Upper lobe of right lung (tissue), 1 donor: ENCODE measurements around the gene CLEC5A. TPM values are rescaled to one million over a fixed set of nuclear protein-coding genes. Genes with fewer than 3 reads are reported as not detected.
A peak's percentile ranks its signal among the peaks of the same experiment; 100 is the strongest.

Experiments
- ATAC-seq: fragments of 200-7000 bp; cut with Tn5 transposase; one replicate; pipeline ENCODE4 v1.9.1; 2020; ENCODE audit warnings: mild to moderate bottlenecking, moderate library complexity
- DNase-seq: peaks from one replicate; pipeline ENCODE4 v3.0.0-alpha.2; 2020
- H3K27ac ChIP-seq: fragments of 200-600 bp; one replicate; pipeline ENCODE4 v1.8.0; 2022
- H3K27me3 ChIP-seq: fragments of 200-600 bp; one replicate; pipeline ENCODE4 v1.8.0; 2022; ENCODE audit warnings: mild to moderate bottlenecking
- H3K36me3 ChIP-seq: fragments of 200-600 bp; one replicate; pipeline ENCODE4 v1.8.0; 2022
- H3K4me1 ChIP-seq: fragments of 200-600 bp; one replicate; pipeline ENCODE4 v1.8.0; 2022
- H3K4me3 ChIP-seq: fragments of 200-600 bp; one replicate; pipeline ENCODE4 v1.8.0; 2022; ENCODE audit warnings: mild to moderate bottlenecking
- H3K9me3 ChIP-seq: fragments of 200-600 bp; one replicate; pipeline ENCODE4 v1.8.0; 2022
- CTCF ChIP-seq: fragments of 200-600 bp; IDR thresholded peaks from one replicate; pipeline ENCODE4 v1.8.0; 2022; ENCODE audit warnings: antibody characterized with exemption
- intact Hi-C: fragments of 100-400 bp; cut with DNase I; formaldehyde crosslinking; loops from one replicate; pipeline ENCODE4 v1.11.0; 2022
- total RNA-seq: library from RNA; stranded (reverse); fragmentation: NEBNext Ultra II Directional; extraction: Animal tissue kit (Norgen Biotek cat#: 25700); gene quantifications from one replicate; pipeline ENCODE4 v1.2.1, GENCODE V29; 2021
- donor health status: DM: no; HTN: yes; CAD: no; lungs with severe emphysema.

Gene CLEC5A
- total RNA-seq, 1 donor from 2014 or later: 10.6 TPM

- ATAC-seq (no peak), DNase-seq (no peak)
- no peak overlapping the region for H3K27ac ChIP-seq
- intact Hi-C loops: no loop called here
- H3K27me3 ChIP-seq: no peaks in the 10 kb centered on the region
- H3K36me3 ChIP-seq: no peaks in the 10 kb centered on the region
- H3K9me3 ChIP-seq: no peaks in the 10 kb centered on the region
- H3K4me1 ChIP-seq: no peaks in the 10 kb centered on the region
- no peak overlapping the region for H3K4me3 ChIP-seq
- no peak for TF ChIP-seq CTCF
Measured at GRCh38 chr7:141949021-141949420, 2.2 kb upstream of the CLEC5A start.

- no peaks in the 10 kb centered on the region for H3K4me1 ChIP-seq
- intact Hi-C loops: no loop called here
- DNase-seq: no peak
- ATAC-seq: peak; percentile 84
- H3K9me3 ChIP-seq: no peaks in the 10 kb centered on the region
- no peak overlapping the region for H3K4me3 ChIP-seq
- H3K36me3 ChIP-seq: no peaks in the 10 kb centered on the region
- no peak overlapping the region for H3K27ac ChIP-seq
- H3K27me3 ChIP-seq: no peaks in the 10 kb centered on the region
- no peak for TF ChIP-seq CTCF
Measured at GRCh38 chr7:141945356-141945755, 1.4 kb downstream of the CLEC5A start.

DNA sequence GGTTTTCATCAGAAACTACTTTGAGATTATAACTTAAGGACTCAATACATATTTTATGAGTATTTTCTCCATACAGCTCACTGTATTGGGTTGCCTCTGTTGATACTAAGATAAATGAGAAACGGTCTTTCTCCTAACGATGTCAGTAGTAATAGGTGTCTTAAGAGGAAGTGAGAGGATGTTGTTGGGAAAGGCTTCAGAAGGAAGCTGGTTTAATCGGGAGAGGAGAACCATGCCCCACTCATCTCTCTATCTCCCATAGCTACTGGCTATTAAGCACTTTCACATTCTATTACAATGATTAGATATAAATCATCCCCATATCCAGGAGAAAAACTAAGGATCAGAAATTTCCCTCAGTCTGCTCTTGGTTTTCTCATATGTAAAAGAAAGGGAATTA, 2.0 kb downstream of the CLEC5A start:
- Histone ChIP-seq H3K9me3 (no peaks in the 10 kb centered on the region), H3K36me3 (no peaks in the 10 kb centered on the region), H3K4me1 (no peaks in the 10 kb centered on the region), H3K27me3 (no peaks in the 10 kb centered on the region), H3K27ac (no peak overlapping the region), H3K4me3 (no peak overlapping the region)
- ATAC-seq: peak; percentile 66
- no peak for TF ChIP-seq CTCF
- DNase-seq: no peak
- intact Hi-C loops: no loop called here

GRCh38 chr7:141943846-141944245, 2.9 kb downstream of the CLEC5A start:
- TF ChIP-seq CTCF: no peak
- intact Hi-C loops: no loop called here

GRCh38 chr7:141941075-141941474, 5.7 kb downstream of the CLEC5A start:
- ATAC-seq (no peak), DNase-seq (no peak)
- H3K27ac ChIP-seq: no peak overlapping the region
- H3K9me3 ChIP-seq: peaks cover 6% of the 10 kb centered on the region
- no peaks in the 10 kb centered on the region for H3K4me1 ChIP-seq
- H3K36me3 ChIP-seq: no peaks in the 10 kb centered on the region
- no peak for TF ChIP-seq CTCF
- intact Hi-C loops: no loop called here
- H3K27me3 ChIP-seq: no peaks in the 10 kb centered on the region
- no peak overlapping the region for H3K4me3 ChIP-seq

More at GRCh38 chr7:141943846-141944245, 2.9 kb downstream of the CLEC5A start:
- DNase-seq (no peak), ATAC-seq (no peak)
- Histone ChIP-seq H3K27me3 (no peaks in the 10 kb centered on the region), H3K36me3 (no peaks in the 10 kb centered on the region), H3K4me1 (no peaks in the 10 kb centered on the region), H3K27ac (no peak overlapping the region), H3K9me3 (peaks cover 6% of the 10 kb centered on the region), H3K4me3 (no peak overlapping the region)

- no peaks in the 10 kb centered on the region for H3K9me3 ChIP-seq
- H3K36me3 ChIP-seq: no peaks in the 10 kb centered on the region
- ATAC-seq: no peak
- no peak for DNase-seq
- H3K27me3 ChIP-seq: no peaks in the 10 kb centered on the region
- H3K27ac ChIP-seq: no peak overlapping the region
- H3K4me1 ChIP-seq: no peaks in the 10 kb centered on the region
- H3K4me3 ChIP-seq: no peak overlapping the region
- intact Hi-C loops: no loop called here
- TF ChIP-seq CTCF: no peak
Measured at GRCh38 chr7:141930211-141930610, 16.6 kb downstream of the CLEC5A start.
